Colonic mucosa (tissue), 4 donors: ENCODE data around the gene FUBP3. TPM values are rescaled to one million over a fixed set of nuclear protein-coding genes. Genes with fewer than 3 reads are reported as not detected.

ENCODE experiments used
- DNase-seq: peaks from one replicate; pipeline ENCODE4 v3.0.0-alpha.2; 2020
- H3K27ac ChIP-seq: fragments of 200-600 bp; one replicate; pipeline ENCODE4 v1.8.0; 2021
- H3K27me3 ChIP-seq: fragments of 200-600 bp; one replicate; pipeline ENCODE4 v1.8.0; 2021
- H3K36me3 ChIP-seq: fragments of 200-600 bp; one replicate; pipeline ENCODE4 v1.8.0; 2021
- H3K4me1 ChIP-seq: fragments of 200-600 bp; one replicate; pipeline ENCODE4 v1.8.0; 2021; ENCODE audit warnings: mild to moderate bottlenecking
- H3K4me3 ChIP-seq: fragments of 200-600 bp; one replicate; pipeline ENCODE4 v1.8.0; 2021
- H3K9ac ChIP-seq, 2 donors: one replicate each; pipeline ENCODE4 v1.7.0; 2013; ENCODE audit warnings: control low read depth in 2 of 2, low read depth in 2 of 2, low read length in 2 of 2
- H3K9me3 ChIP-seq: fragments of 200-600 bp; one replicate; pipeline ENCODE4 v1.8.0; 2021
- intact Hi-C: fragments of 100-400 bp; cut with DNase I; formaldehyde crosslinking; loops from one replicate; pipeline ENCODE4 v1.14.1; 2022
- total RNA-seq, 2 donors: library from RNA; stranded (reverse); fragmentation: NEBNext Ultra II Directional in 1 of 2; extraction: Animal tissue kit (Norgen Biotek cat#: 25700) in 1 of 2; gene quantifications; one replicate each; pipeline ENCODE4 v1.2.1, GENCODE V29; 2021
- TF ChIP-seq, protein P1 (sequence below): fragments of 200-600 bp; IDR thresholded peaks from one replicate; pipeline ENCODE4 v1.8.0; 2022; ENCODE audit warnings: antibody characterized with exemption, mild to moderate bottlenecking
- donor health status: healthy.
- donor health status: DM: no; HTN: no; CAD: no.
- donor health status: DM: no; HTN: no; CAD: no.

FUBP3 gene
- total RNA-seq, 2 donors from 2014 or later = 44.7 to 50.0 TPM

DNA sequence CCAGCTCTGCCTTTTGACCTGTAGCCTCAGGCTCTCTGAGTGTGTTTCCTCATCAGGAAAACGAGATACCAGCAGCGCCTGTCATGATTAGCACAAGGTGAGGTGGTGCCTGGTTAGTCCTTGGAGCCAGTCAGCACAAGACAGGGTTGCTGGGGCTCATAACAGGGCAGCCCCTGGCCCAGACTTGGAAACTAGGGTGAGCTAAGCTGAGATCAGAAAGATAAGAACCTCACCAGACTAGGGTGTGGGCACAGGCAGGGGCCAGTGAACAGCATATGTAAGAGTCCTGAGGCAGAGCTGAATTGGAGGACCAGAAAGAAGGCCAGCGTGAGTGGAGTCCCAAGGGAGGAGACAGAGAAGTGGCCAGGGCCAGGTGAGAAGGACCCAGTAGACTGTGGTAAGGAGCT is 42.7 kb upstream of the FUBP3 start:
- peaks cover 47% of the 10 kb centered on the region for H3K27me3 ChIP-seq

DNA sequence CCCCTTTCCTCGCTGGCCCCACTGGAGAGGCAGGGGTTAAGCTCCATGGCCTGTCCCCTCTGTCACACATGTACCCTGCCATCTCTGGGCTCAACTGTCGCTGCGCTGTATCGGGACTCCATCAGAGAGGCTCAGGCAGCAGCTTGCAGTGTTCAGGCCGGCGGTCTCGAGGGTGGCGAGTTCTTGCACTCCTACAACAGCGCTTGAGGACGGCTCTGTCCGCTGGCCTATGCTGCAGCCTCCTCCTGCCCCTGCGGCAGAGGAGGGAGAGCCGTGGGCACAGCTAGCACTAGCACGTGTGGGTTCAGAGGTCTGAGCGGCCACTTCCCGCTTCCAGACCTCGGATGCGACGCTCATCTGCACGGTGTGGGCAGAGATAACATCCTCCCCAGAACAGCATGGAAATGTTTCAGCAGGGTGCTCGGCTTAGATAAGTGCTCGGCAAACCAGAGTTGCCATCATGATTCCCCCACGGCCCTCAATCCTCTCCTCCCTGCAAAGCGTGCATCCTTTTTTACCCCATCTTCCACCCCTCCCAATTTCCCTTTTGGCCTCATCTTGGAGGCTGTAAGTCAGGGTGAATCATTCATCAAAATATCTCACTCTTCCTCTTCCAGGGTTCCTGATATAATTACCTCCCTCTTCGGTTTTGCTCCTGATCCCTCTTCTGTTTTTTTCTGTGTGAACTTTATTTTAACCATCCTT is 41.9 kb upstream of the FUBP3 start:
- no peak for DNase-seq
- no peak overlapping the region for H3K4me3 ChIP-seq
- H3K9ac ChIP-seq = no peak overlapping the region
- H3K27ac ChIP-seq = no peak overlapping the region
- TF ChIP-seq, protein P1, sequence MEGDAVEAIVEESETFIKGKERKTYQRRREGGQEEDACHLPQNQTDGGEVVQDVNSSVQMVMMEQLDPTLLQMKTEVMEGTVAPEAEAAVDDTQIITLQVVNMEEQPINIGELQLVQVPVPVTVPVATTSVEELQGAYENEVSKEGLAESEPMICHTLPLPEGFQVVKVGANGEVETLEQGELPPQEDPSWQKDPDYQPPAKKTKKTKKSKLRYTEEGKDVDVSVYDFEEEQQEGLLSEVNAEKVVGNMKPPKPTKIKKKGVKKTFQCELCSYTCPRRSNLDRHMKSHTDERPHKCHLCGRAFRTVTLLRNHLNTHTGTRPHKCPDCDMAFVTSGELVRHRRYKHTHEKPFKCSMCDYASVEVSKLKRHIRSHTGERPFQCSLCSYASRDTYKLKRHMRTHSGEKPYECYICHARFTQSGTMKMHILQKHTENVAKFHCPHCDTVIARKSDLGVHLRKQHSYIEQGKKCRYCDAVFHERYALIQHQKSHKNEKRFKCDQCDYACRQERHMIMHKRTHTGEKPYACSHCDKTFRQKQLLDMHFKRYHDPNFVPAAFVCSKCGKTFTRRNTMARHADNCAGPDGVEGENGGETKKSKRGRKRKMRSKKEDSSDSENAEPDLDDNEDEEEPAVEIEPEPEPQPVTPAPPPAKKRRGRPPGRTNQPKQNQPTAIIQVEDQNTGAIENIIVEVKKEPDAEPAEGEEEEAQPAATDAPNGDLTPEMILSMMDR = no peak
- no peaks in the 10 kb centered on the region for H3K4me1 ChIP-seq
- H3K9me3 ChIP-seq = no peaks in the 10 kb centered on the region
- H3K36me3 ChIP-seq = no peaks in the 10 kb centered on the region
- intact Hi-C loops = no loop called here
- H3K27me3 ChIP-seq = peaks cover 47% of the 10 kb centered on the region

More for the DNA sequence above, 42.7 kb upstream of the FUBP3 start:
- Histone ChIP-seq H3K9ac (no peak overlapping the region), H3K4me1 (no peaks in the 10 kb centered on the region), H3K36me3 (no peaks in the 10 kb centered on the region), H3K9me3 (no peaks in the 10 kb centered on the region), H3K4me3 (no peak overlapping the region), H3K27ac (no peak overlapping the region)
- TF ChIP-seq, protein P1 = no peak
- no peak for DNase-seq
- intact Hi-C loops = no loop called here

DNA sequence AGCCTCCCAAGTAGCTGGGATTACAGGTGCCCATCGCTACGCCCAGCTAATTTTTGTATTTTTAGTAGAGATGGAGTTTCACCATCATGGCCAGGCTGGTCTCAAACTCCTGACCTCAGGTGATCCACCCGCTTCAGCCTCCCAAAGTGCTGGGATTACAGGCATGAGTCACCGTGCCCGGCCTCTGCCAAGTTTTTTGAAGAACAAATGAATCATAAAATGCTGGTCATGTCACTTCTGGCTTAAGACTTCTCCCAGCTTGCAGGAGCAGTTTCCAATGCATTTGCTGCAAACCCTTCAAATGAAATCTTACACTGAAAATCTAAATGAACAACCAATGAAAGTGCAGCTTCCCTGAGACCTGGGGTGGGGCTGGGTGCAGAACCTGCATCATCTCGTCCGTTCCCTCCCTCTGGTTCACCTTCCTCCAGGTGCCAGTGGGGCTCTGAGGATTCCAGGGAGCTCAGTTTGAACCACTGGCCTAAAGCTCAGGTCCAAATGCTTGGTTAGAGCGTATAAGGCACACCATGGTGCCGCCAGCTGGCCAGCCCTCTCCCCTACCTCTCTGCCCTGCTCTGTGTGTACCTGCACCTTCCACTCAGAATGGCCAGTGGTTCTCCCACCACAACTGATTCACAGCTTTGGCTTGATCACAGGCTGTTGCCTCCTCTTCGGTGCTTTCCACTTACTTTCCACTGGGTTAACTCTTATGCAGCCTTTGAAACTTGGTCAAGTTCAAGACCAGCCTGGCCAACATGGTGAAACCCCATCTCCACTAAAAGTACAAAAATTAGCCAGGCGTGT is 39.8 kb upstream of the FUBP3 start:
- peak; percentile 23 for DNase-seq
- no peak overlapping the region for H3K27ac ChIP-seq
- no peaks in the 10 kb centered on the region for H3K36me3 ChIP-seq
- no peak overlapping the region for H3K9ac ChIP-seq
- H3K27me3 ChIP-seq = peaks cover 41% of the 10 kb centered on the region
- H3K4me3 ChIP-seq = no peak overlapping the region
- TF ChIP-seq, protein P1 = no peak
- no peaks in the 10 kb centered on the region for H3K9me3 ChIP-seq
- intact Hi-C loops = no loop called here
- H3K4me1 ChIP-seq = no peaks in the 10 kb centered on the region

DNA sequence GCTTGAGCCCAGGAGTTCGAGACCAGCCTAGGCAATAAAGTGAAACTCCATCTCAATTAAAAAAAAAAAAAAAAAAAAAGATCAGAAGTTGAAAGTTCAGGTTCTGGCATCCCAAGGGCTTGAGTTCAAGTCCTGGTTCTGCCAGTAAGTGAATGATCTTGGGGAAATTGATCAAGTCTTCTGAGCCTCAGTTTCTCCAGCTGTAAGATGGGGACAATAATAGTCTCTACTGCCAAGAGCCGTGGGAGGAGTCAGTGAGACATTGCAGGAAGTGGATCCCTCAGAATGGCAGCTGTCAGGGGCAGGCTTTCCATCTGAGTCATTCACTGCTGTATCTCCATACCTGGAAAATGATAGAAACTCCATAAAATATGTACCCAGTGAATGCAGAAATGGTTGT is 37.8 kb upstream of the FUBP3 start:
- H3K4me1 ChIP-seq = no peaks in the 10 kb centered on the region
- H3K36me3 ChIP-seq = no peaks in the 10 kb centered on the region
- TF ChIP-seq, protein P1 = no peak
- peaks cover 24% of the 10 kb centered on the region for H3K27me3 ChIP-seq
- no peak overlapping the region for H3K27ac ChIP-seq
- no peak for DNase-seq
- intact Hi-C loops = no loop called here
- H3K9me3 ChIP-seq = no peaks in the 10 kb centered on the region
- H3K9ac ChIP-seq = no peak overlapping the region
- H3K4me3 ChIP-seq = no peak overlapping the region

DNA sequence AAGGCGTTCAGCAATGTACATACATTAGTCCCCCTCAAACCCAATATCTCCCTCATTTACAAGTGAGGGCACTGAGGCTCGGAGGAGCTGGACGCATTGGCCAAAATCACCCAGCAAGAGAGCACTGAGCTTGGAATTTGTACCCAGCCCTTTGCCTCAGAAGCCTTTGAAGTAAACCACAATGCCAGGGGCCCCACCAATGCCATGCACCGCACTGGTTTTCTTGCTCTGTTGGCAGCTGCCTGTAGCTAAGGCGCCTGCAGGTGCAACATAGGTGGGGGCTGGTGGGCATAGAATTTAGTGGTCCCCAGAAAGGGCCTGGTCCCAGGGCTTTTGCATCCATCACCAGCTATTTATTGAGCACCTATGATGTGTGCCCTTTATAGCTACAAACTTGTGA is 37.3 kb upstream of the FUBP3 start:
- Histone ChIP-seq H3K27ac (no peak overlapping the region), H3K36me3 (no peaks in the 10 kb centered on the region), H3K9ac (no peak overlapping the region), H3K4me1 (no peaks in the 10 kb centered on the region), H3K27me3 (peaks cover 19% of the 10 kb centered on the region), H3K4me3 (no peak overlapping the region), H3K9me3 (no peaks in the 10 kb centered on the region)
- intact Hi-C loops = no loop called here
- TF ChIP-seq, protein P1 = no peak
- DNase-seq = no peak
